T-helper 2 cell (primary cell): ENCODE results near the gene EEA1.

Source experiments
- DNase-seq, 5 experiments: peaks; one replicate each; pipeline versions ENCODE4 v3.0.0 to v3.0.0-alpha.2; 2012 to 2022

EEA1 gene

DNA sequence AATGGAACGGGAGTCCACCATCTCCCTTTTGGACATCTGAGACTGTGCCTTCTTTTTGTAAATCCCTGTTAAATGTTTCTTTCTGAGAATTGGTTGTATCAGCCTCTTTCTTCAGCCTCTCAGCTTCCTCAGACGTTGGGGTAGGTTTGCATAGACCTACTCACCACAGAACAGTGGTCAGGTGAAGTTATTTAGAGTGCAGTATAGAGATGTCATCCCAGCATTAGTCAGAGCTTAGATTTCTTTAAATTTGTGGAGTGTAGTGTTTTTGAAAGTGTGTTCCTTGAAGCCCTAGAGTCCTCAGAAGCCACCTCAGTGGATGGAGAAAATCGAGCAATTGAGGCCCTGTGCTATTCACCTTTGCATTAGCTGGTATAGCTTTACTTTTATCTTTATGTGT lies 8.9 kb upstream of the EEA1 start:
- no peak for DNase-seq

DNA sequence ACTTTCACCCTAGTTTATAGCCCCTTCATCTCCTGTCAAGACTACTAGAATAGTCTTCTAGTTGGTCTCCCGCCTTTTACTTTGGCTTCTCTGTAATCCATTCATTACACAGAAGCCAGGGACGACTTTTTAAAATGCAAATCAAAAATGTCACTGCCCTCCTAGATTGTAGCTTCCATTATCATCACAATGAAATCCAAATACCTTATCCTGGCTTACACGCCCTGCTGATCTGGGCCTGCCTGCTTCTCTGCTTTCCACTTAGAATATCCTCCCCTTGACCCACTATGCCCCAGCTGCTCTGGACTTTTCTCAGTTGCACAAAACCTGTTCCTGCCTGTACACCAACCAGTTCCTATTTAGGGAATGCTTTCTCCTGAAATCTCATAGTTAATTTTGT lies 4.5 kb upstream of the EEA1 start:
- DNase-seq, result no peak

DNA sequence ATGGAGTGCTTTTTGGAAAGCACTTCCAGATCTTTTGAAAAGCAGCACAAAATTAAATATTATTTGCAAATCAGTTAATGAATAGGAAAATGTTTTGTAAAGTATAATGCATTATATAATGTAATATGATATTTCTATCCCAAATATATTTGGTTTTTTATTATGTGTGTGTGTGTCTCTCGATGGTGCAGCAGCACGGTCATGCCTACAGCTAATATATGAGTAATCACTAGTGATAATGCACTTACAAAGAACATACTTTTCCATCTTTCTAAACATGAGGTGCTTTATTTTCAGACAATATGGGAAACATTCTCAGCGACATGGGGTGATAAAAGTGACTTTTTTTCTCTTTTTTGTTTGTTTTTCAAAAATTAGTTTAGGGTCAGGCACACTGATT lies 1.3 kb upstream of the EEA1 start:
- DNase-seq, result no peak

DNA sequence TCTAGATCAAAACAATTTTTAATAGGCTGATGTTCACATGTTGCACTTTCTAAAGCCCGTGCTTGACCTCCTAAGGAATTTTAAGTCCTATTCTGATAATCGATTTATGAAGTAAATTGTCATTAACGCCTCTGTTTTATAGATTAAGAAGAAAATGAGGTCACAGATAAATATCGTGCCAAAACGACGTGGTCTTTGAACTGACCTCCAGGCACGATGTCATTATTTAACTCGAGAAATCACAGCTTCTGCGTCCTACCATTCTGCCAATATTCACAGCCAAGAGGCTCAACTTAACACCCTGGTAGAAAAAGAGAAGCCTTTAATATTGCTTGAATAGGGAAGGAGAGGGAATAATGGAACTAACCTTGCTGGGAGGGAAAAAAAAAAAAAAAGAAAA lies 888 bp upstream of the EEA1 start:
- DNase-seq, result no peak

DNA sequence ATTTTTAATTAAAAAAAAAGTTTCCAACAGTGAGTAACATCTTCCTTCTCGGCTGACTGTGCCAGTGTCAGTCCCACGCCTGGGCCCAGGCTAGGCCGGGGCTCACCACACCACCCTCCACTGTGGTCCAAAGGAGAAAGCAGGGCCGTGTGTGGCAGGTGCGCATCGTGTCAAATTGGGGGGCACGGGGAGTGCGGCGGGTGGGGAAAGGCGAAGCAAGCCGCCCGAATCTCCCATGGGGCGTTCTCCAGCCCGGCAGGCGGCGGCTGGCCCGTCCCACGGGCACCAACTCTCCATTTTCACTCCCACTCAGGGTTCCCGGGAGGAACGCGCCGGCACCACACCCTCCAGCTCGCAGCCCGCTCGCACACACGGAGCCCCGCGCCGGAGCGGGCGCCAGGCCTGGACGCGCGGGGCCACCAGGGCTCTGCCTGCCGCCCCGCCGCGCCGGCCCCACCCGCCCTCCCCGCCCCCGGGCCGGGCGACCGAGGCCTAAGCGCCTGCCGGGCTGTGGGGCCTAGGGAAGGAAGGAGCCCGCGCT lies 604 bp downstream of the EEA1 start:
- DNase-seq, result peak in 4 of 5 experiments; percentile 11 to 55 (median 40)

DNA sequence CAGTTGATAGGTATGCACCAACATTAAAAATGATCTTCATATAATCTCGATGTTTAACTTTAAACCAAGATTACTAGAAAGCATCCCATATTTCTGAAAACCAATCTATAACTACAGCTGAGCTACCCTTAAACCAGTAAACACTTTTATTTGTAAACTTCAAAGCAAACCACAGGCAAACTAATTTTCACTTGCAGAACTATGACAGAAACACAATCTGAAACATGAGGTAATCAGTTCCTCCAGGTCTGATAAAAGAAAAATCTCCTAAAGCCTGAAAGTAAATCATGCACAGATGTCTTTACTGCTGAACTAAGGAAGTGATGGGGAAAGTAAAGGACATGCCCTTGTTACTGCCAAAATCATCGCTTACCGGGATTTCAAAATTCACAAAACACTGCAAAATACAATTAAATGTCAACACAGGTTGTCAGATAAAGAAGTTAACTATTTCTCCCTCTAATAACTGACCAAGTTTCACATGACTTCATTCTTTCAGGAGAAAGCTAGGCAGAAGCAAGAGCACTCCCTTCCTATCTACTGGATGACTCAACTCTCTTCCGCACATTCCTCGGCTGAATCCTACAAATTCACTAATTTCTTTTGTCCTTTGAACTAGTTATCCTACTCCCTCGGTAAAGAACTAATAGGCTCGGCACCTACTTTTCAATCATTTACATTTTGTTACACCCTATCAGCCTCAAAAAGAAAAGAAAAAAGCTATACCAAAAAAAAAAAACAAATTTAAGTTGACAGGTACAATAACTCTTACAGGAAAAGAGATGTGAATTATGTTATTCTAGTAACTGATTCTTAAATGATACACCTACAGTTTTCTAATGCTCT lies 1.4 kb downstream of the EEA1 start:
- DNase-seq, result peak in 1 of 5 experiments; percentile 7

DNA sequence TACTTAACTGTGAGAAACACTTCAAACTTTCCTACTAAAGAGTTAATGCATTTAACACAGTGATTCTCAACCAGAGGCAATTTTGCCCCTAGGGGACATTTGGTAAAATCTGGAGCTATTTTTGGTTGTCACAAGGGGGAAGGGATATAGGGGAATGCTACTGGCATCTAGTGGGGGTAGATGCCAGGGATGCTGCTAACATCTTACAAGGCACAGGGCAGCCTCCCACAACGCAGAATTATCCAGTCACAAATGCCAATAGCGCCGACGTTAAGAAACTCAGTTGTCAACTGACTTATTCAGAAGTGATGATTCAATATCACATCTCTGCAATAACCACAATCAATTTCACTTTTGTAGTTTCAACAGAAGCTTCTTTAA lies 2.0 kb downstream of the EEA1 start:
- peak in 3 of 5 experiments; percentile 4 to 85 (median 36) for DNase-seq

DNA sequence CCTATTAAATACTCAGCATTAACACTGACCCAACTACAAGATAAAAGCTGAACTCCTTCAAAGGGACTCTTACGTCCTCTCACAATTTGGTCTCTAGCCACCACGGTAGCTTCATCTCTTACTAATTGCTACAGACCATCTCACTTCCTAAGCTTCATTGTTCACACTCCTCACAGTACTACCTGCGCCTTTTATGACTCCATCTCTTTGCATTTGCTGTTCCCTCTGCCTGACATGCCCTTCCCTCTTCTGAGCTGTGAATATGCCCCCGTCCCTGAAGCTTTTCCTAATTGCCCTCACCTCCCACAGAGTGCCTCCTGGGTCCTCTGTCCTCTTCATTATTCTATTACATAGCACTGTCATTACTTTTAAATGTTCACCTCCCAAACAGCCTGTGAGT lies 2.5 kb downstream of the EEA1 start:
- no peak for DNase-seq

DNA sequence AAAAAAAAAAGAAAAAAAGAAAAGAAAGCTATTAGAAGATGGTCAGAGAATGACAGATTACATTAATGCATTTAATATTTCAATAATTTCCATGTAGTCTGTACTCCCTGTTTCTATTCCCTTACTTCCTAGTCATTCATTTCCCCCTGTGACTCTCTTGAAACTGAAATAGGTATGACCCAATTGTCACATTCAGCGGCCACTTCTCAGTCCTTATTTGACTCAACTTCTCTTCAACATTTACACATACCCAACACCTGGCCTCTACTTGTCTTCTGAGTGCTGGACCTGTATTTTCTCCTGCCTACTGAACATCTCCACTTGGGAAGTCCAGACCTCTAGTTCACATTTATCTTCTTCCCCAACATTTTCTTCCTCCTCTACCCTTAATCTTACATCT lies 7.2 kb downstream of the EEA1 start:
- DNase-seq, result peak in 1 of 5 experiments; percentile 42

DNA sequence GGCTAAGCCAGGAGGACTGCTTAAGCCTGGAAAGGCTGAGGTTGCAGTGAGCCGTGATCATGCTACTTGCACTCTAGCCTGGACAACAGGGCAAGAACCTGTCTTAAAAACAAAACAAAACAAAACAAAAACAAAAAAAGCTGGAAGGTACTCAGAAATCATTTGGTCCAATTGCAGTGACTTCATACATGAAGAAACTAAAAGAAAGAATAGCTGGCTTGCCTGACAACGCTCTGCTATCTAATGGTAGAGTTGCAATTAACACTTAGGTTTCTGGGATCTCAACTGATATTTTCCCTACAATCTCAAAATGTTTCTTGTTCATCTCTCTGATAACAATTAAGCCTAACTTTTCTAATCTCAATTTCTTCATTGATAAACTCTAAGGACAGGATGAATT lies 13.7 kb downstream of the EEA1 start:
- DNase-seq, result no peak

DNA sequence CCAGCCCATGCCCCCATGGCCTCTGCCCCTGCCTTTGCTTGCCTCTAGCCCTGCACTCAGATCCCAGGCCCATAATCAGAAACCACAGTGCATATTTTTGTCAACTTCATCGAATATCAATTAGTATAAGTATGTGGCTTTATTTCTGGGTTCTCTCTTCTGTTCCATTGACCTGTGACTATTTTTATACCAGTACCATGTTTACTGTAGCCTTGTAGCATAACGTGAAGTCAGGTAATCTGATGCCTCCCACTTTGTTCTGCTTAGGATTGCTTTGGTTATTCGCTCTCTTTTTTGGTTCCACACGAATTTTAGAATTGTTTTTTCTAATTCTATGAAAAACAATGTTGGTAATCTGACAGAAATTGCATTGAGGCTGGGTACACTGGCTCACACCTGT lies 14.9 kb downstream of the EEA1 start:
- no peak for DNase-seq

DNA sequence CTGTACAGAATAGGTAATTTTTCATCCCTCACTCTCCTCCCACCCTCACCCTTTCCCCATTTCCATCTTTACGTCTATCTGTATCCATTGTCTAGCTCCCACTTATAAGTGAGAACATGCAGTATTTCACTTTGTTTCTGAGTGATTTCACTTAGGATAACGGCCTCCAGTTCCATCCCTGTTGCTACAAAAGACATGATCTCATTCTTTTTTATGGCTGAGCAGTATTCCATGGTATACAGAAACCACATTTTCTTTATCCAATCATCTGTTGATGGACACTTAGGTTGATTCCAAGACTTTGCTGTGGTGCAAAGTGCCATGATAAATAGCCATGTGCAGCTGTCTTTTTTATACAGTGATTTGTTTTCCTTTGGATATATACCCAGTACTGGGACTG lies 16.4 kb downstream of the EEA1 start:
- no peak for DNase-seq

DNA sequence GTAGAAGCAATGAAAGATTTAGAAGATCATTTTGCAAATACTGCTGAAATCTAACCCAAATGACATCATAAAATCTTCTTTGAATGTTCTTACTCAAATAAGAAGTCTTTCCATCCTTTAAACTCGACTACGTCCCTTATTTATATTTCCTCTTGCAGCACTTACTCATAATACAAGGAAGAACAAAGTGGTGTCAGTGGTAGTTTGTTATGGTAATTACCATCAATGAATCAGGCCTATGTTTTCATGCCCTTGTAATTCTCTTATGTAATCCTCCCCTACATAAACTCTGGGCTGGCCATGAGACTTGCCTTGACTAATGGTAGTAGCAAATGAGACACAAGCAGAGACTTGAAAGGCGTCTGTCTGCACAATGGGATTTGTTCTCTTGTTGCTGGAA lies 17.0 kb downstream of the EEA1 start:
- DNase-seq, result peak in 1 of 5 experiments; percentile 38

DNA sequence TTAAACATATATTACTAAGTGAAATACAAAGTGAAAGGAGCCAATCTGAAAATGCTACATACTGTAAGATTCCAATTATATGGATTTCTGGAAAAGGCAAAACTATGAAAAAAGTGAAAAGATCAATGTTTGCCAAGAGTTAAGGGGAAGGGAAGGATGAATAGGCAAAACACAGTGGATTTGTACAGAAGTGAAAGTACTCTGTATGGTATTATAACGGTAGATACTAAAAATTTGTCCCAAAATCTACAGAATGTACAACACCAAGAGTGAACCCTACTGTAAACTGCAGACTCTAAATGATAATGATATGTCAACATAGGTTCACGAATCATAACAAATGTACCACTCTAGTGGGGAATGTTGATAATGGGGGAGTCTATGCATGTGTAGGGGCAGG lies 17.8 kb downstream of the EEA1 start:
- no peak for DNase-seq

DNA sequence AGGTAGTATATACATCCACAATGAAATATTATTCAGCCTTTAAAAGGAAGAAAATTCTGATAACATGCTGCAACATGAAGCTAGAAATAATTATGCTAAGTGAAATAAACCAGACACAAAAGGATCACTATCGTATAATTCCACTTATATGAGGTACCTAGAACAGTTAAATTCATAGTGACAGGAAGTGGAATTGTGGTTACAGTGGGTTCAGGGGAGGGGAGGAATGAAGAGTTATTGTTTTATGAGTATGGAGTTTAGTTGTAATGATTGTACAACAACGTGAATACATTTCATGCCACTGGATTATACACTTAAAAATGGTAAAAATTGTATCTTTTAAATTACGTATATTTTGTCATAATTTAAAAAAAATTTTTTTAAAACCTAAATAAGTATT lies 21.0 kb downstream of the EEA1 start:
- DNase-seq, result peak in 1 of 5 experiments; percentile 87

DNA sequence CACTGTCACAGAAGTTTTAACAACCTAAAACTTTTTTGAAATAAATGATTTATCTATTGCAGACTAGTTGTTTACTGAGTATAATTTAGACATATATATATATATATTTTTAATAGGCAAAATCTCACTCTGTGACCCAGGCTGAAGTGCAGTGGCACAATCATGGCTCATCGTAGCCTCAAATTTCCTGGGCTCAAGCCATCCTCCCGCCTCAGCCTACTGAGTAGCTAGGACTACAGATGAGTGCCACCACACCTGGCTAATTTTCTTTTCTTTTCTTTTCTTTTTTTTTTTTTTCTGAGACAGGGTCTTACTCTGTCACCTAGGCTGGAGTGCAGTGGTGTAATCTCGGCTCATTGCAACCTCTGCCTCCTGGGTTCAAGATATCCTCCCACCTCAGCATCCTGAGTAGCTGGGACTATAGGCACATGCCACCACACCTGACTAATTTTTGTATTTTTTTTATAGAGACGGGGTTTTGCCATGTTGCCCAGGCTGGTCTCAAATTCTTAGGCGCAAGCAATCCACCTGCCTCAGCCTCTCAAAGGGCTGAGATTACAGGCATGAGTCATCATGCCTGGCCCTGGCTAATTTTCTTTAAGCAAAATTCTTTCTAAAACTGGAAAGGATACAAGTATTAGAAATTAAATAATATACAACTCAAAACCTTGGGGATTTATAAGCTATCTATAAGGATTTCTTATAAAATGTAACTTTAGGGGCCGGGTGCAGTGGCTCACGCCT lies 23.1 kb downstream of the EEA1 start:
- DNase-seq, result no peak

DNA sequence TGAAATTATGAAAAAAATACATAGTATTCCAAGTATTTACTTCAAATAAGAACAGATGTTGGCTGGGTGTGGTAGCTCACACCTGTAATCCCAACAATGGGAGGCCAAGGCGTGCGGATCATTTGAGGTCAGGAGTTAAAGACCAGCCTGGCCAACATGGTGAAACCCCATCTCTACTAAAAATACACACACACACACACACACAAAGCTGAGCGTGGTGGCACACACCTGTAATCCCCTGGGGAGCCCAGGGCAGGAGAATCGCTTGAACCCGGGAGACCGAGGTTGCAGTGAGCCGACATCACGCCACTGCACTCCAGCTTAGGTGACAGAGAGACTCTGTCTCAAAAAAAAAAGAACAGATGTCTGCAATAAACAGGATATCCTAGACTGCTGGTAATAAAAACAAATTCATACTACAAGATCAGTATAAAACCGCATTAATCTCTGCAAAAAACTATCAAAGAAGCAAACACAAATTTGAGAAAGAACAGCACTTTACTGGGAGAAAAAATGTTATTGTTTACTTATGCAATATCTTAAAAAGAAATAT lies 23.8 kb downstream of the EEA1 start:
- DNase-seq, result no peak

DNA sequence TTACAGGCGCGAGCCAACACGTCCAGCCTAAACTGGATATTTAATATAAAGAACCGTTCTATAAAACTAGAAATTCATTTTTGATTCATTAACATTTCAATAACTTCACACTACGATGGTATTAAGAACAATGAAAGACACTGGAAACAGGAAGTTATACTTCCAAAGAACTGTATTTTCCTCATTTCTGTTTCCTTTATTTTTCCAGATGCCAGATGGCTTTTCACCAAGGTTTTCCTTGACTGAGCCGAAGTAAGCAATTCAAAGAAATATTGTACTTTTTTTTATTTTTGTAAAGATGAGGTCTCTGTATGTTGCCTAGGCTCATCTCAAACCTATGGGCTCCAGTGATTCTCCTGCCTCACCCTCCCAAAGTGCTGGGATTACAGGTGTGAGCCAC lies 28.2 kb downstream of the EEA1 start:
- DNase-seq, result no peak

DNA sequence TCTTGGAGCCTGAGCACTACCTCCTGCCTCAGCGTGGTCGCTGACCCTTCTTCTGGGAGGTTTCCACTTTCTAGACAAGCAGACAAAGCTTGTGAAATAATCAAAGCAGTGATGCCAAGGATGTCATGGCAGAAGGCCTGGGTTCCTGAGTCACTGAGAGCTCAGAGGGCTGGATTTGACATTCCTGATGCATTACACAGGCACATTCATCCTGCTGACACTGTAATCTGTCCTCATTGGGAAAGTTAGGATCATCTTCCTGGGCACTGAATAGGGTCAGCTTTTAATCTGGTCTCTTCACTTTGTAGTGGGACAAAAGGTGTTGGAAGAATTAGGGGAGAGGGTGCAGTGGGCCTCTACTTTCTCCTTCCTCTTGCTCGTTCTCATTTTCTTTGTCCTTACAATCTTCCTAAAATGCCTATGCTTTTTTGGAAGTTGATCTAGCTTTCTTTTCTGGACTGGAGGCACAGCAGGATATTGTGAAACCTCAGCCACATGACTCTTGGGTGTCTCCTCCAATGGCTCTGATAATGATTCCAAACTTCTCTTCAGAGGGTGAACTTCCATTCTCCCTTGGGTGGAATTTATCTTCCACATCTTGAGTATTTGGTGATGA lies 29.6 kb downstream of the EEA1 start:
- DNase-seq, result no peak

DNA sequence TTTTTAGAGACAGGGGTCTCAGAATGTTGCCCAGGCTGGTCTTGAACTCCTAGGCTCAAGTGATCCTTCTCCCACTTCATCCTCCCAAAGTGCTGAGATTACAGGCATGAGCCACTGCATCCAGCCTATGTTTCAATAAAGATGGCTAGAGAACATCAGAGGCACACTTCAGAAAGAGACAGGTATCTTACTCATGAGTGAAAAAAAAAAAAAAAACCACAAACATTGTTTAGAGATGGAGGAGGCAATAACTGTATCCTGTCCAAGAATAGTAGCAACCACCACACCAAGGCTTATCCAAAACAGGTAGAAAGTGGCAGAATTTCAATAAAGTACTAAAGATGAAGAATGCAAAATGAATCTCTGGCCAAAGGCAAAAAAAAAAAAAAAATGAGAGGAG lies 30.3 kb downstream of the EEA1 start:
- no peak for DNase-seq

DNA sequence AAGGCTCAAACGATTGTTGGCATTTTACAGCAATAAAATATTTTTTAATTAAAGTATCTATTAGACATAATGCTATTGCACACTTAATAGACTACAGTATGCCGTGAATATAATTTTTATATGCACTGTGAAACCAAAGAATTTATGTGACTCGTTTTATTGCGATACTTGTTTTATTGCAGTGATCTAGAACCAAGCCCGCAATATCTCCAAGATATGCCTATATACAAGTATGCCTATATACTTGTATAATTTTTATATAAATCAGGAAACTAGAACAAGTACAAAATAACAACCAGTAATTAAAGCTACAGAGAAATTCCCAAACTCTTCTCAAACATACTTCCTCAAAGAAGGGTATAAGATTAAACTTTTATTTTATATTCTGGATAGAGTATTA lies 31.3 kb downstream of the EEA1 start:
- no peak for DNase-seq

DNA sequence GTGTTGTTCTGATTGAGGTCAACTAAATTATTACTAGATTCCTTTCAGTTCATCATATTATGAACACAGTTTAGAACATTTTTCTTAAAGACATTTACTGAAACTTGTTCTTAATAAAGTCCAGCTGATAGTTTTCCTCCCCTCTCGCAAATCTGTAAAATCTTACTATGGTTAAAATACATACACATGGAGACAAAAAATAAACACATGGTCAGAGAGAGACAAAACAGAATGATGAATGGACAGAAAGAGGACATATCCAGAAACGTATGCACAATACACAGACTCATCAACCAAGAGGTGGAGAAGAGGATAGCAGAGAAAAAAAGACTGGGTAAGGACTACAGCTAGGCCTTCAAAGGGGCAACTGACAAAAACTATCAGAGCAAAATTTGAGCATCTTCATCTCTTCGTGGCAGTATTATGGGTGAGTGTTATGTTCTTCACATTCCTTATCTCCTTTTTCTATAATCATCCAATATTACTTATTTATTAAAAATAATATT lies 38.4 kb downstream of the EEA1 start:
- DNase-seq, result no peak

DNA sequence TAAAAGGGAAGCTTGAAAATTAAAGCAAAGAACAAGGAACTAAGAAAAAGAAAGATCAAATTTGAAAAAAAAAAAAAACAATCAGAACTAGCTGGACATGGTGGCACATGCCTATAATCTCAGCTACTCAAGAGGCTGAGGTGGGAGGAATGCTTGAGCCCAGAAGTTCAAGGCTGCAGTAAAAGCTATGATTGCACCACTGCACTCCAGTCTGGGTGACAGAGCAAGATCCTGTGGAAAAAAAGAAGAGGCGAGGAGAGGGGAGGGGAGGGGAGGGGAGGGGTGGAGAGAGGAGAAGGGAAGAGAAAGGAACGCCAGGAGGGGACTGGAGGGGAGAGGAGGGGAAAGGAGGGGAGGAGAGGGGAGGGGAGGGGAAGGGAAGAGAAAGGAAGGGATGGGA lies 43.0 kb downstream of the EEA1 start:
- no peak for DNase-seq
